LNCaP clone FGC (cell line): ENCODE data around the gene TTC23L.

Experiments used
- DNase-seq: peaks from one replicate; pipeline ENCODE4 v3.0.0-alpha.2; 2011; ENCODE audit warnings: low read depth
- H3K4me3 ChIP-seq: 2 replicates; pipeline ENCODE4 v1.5.1; 2011; ENCODE audit warnings: mild to moderate bottlenecking, low read depth, low read length, control low read depth
- CTCF ChIP-seq: IDR thresholded peaks from 2 replicates; pipeline ENCODE4 v1.5.1; 2012; ENCODE audit warnings: mild to moderate bottlenecking; ENCODE audit not compliant: control insufficient read depth, insufficient read depth; ENCODE audit errors: extremely low read depth

Gene TTC23L

DNA sequence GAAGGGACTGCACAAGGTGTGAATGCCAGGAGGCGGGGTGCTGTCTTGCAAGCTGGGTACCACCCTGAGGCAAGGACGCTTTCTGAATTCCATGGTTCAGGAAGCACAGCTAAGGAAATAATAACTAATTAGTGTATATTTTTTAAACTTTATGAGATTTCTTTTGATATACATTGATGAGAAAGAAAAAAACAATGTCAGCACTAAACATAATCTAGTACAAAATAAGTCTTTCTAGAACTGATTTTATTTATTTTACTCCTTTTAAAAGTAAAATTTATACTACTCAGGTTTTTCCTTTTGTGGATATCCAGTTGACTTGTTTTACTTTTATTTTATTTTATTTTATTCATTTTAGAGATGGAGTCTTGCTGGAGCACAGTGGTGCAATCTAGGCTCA lies 94.0 kb downstream of the TTC23L start:
- no peak for DNase-seq
- H3K4me3 ChIP-seq: no peak overlapping the region
- no peak for TF ChIP-seq CTCF

- DNase-seq: no peak
- H3K4me3 ChIP-seq: no peak overlapping the region
- no peak for TF ChIP-seq CTCF
Observed at GRCh38 chr5:34941936-34942335, 103.0 kb downstream of the TTC23L start.

- no peak for TF ChIP-seq CTCF
- DNase-seq: no peak
- no peak overlapping the region for H3K4me3 ChIP-seq
Observed at GRCh38 chr5:34944044-34944443, 105.1 kb downstream of the TTC23L start.

GRCh38 chr5:34944460-34945047 lies 105.6 kb downstream of the TTC23L start:
- no peak overlapping the region for H3K4me3 ChIP-seq
- no peak for DNase-seq
- no peak for TF ChIP-seq CTCF
